HUES64 (cell line): ENCODE data around the gene EPB41L5.
"Not testable (repeated sequence)": the region's sequence is repeated elsewhere in the genome, so short reads cannot be mapped to it uniquely, and the experiment has no call there.

Source experiments
- H3K27ac ChIP-seq: 2 replicates; pipeline ENCODE4 v1.7.0; 2013; ENCODE audit warnings: low read depth, low read length, inconsistent platforms
- H3K27me3 ChIP-seq: 2 replicates; pipeline ENCODE4 v1.6.1; 2013; ENCODE audit warnings: mild to moderate bottlenecking, low read length; ENCODE audit not compliant: insufficient read depth
- H3K36me3 ChIP-seq: 2 replicates; pipeline ENCODE4 v1.6.1; 2013; ENCODE audit warnings: mild to moderate bottlenecking, low read length; ENCODE audit not compliant: insufficient read depth
- H3K4me1 ChIP-seq: 2 replicates; pipeline ENCODE4 v1.6.1; 2013; ENCODE audit warnings: mild to moderate bottlenecking, low read length, moderate library complexity; ENCODE audit not compliant: insufficient read depth
- H3K4me3 ChIP-seq: 2 replicates; pipeline ENCODE4 v1.5.1; 2013; ENCODE audit warnings: mild to moderate bottlenecking, low read length, moderate library complexity
- H3K9ac ChIP-seq: 2 replicates; pipeline ENCODE4 v1.6.1; 2013; ENCODE audit warnings: mild to moderate bottlenecking, low read depth, low read length
- H3K9me3 ChIP-seq: 2 replicates; pipeline ENCODE4 v1.6.1; 2013; ENCODE audit warnings: low read depth, low read length; ENCODE audit not compliant: insufficient read depth
- WGBS: fragments of 150-250, 120-280 bp; methylation state at CpG from one replicate; pipeline ENCODE4 v1.1.7; 2013; ENCODE audit warnings: missing lambda C conversion rate; 5-methylcytosine and 5-hydroxymethylcytosine counted together

Gene EPB41L5

GRCh38 chr2:120199817-120200459, 187.1 kb downstream of the EPB41L5 start:
- not testable (repeated sequence) for H3K9me3 ChIP-seq, H3K27ac ChIP-seq, H3K36me3 ChIP-seq, H3K27me3 ChIP-seq, H3K4me3 ChIP-seq, H3K4me1 ChIP-seq, H3K9ac ChIP-seq
- WGBS, result 95% methylated on average over 10 of the region's 10 CpGs

DNA sequence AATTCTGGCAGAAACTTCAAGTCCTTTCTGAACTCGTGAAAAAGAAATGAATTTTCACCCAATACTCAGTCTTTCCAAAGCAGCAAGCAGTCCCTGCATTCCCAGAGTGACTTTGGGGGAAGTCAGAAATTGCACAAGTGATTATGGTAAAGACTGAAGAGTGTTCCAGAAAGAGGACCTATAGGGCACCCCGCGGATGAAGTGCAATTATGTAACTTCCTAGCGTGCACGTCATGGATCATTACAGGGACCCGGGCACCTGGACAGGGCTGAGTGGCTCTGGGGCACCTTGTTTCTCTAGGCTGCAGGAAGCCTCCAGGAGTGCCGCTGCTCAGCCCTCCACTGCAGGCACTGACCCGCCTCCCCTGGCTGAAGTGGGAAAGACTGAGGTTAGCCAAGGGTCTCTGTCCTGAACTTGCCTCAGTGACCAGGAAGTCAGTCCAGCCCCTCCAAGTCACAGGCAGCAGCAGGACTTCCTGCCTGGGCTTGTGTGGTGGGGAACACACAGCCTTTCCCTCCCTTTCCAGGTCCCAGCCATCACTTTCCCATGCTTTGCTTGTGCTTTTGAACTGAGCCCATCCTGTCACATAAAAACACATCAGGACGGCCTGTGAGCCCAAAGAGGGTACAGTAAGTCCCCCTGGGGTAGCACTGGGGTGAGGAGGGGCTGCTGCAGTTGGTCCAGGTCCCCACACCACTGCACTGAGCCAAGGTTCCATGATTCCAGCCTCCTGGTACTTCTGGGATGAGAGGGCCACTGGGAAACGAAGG, 190.6 kb downstream of the EPB41L5 start:
- Histone ChIP-seq H3K27me3 (no peaks in the 10 kb centered on the region), H3K9me3 (0 out of 2 replicates have a peak, but pooled peaks cover under 1% of the 10 kb centered on the region), H3K4me1 (no peaks in the 10 kb centered on the region), H3K9ac (no peak overlapping the region), H3K27ac (no peak overlapping the region), H3K36me3 (no peaks in the 10 kb centered on the region), H3K4me3 (no peak overlapping the region)
- WGBS, result 90% methylated on average over 10 of the region's 10 CpGs

- Histone ChIP-seq H3K4me1 (no peaks in the 10 kb centered on the region), H3K4me3 (no peak overlapping the region), H3K9me3 (no peaks in the 10 kb centered on the region), H3K9ac (no peak overlapping the region), H3K36me3 (no peaks in the 10 kb centered on the region), H3K27me3 (no peaks in the 10 kb centered on the region), H3K27ac (no peak overlapping the region)
- 81% methylated on average over 5 of the region's 5 CpGs for WGBS
Observed at GRCh38 chr2:120204022-120204405, 191.1 kb downstream of the EPB41L5 start.

DNA sequence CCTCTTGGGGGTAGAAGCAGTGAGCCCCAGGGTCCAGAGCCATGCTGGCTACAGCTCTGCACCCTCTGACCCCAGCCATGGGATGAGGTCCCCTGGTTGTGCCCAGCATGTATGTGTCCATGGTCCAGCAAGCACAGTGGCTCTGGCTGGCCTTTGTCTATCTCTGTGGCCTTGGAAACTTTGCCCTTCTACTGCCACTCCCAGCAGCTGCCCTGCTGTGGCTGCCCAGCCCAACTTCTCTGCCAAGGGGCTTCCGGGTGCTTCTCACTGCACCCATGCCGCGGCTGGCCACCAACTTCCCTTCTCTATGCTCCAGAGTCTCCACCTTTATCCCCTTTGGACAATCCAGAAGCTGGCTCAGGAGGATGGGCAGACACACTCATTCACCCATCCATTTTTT, 191.5 kb downstream of the EPB41L5 start:
- Histone ChIP-seq H3K4me3 (no peak overlapping the region), H3K36me3 (no peaks in the 10 kb centered on the region), H3K4me1 (no peaks in the 10 kb centered on the region), H3K9ac (no peak overlapping the region), H3K27me3 (no peaks in the 10 kb centered on the region), H3K9me3 (no peaks in the 10 kb centered on the region), H3K27ac (no peak overlapping the region)
- WGBS, result 62% methylated on average over 3 of the region's 3 CpGs

DNA sequence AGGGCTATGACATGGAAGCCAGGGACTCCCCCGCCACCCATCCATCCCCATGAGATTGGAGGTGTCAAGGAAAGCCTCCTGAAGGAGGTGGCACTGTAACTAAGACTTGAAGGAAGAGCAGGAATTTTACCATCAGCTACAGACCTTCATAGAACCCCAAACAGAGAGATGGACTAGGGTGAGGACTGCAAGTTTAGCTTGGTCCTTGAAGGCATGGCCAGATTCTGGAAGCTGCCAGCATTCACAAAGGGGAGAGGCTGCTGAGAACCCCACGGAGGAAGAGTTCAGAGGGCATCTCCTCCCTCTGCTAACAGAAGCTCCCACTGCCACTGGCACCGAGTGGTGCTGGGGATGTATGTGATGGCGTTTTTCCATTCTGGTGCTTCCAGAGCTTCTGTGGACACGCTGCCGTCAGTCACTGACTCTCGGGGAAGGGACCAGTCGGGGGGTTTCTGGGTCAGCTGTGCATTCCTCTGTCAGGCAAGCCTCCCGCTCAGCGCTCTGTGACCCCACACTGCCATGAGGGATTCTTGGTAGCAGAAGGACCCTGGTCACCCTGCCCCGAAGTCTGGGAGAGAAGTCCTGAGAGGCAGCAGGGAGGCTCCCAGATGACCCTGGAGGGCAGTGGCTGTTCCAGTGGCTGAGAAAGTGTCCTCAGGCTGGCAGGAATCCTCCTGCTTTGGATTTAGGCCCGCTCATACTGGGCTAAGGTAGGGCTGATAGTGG, 192.2 kb downstream of the EPB41L5 start:
- no peak overlapping the region for H3K27ac ChIP-seq
- H3K27me3 ChIP-seq, result no peaks in the 10 kb centered on the region
- no peaks in the 10 kb centered on the region for H3K36me3 ChIP-seq
- H3K9ac ChIP-seq, result no peak overlapping the region
- no peak overlapping the region for H3K4me3 ChIP-seq
- H3K9me3 ChIP-seq, result no peaks in the 10 kb centered on the region
- H3K4me1 ChIP-seq, result no peaks in the 10 kb centered on the region
- 90% methylated on average over 11 of the region's 12 CpGs for WGBS

DNA sequence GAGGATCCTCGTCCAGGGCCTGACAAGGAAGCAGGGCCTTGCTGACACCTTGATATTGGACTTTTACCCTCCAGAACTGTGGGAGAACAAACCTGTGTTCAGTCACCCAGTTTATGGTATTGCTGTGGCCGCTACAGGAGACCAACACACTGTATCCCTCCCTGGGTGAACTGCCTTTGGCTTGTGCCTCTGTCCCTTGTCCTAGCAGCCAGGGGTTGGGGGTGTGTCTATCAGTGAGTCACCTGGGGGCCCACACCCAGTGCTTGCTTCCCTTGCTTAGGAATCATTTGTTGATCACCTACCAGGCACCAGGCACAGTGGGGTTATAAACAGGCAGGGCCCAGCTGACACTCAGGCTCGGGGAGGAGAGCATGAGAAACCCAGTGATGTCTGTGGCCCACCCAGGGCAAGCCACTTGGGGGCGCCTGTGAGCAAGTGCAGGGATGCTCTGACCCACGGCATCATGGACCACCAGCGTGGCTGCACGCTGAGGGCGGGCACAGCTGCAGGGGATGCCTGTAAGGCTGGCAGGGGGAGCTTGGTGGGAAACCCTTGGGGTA, 193.2 kb downstream of the EPB41L5 start:
- WGBS, result 61% methylated on average over 8 of the region's 8 CpGs
- H3K4me3 ChIP-seq, result no peak overlapping the region

DNA sequence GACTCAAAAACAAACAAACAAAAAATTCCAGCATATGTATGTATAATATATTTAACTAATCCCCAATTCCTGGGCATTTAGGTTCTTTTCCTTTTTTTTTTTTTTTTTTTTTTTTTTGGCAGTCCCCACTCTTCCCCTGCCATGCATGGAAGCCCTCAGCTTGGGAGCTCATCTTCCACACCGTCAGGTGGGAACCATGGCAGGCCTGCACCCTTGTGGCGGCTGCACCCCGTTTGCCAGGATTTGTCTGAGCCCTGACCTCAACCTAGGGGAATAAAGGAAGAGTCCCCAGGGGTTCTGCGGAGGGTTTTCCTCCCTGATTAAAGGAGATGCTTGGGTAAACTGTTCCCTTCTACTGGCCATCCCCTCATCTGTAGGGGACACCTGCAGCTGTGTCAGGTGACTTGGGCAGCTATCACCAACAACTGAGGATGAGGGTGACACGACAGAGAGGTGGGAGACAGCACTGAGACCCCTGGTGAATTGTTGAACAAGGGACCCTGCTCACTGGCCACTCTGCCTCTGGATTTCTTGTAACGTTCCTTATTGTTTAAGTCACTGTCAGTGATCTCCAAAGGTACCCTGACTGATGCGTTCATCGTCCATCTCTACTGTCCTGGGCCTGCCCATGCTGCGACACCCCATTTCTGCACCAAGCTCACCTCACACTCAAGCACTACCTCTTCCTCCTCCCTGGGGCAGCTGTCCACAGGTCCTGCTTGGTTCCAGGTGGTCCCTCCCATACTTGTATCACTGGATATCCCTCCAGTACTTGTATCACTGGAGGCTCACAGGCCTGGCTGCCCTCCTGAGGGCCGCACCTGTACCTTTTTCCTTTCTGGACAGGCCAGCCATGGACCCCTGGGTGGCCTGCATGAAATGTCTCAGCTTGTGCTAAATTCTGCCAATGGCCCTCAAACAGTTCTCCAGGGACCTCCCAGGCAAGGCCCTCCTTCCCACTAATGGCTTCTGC, 195.8 kb downstream of the EPB41L5 start:
- Histone ChIP-seq H3K27me3 (no peaks in the 10 kb centered on the region), H3K4me1 (no peaks in the 10 kb centered on the region), H3K9me3 (no peaks in the 10 kb centered on the region), H3K36me3 (no peaks in the 10 kb centered on the region), H3K9ac (no peak overlapping the region), H3K27ac (no peak overlapping the region), H3K4me3 (no peak overlapping the region)
- 92% methylated on average over 10 of the region's 10 CpGs for WGBS

More for the DNA sequence above, 193.2 kb downstream of the EPB41L5 start:
- no peaks in the 10 kb centered on the region for H3K36me3 ChIP-seq
- no peak overlapping the region for H3K27ac ChIP-seq
- H3K27me3 ChIP-seq, result no peaks in the 10 kb centered on the region
- H3K9me3 ChIP-seq, result no peaks in the 10 kb centered on the region
- no peaks in the 10 kb centered on the region for H3K4me1 ChIP-seq
- no peak overlapping the region for H3K9ac ChIP-seq

- Histone ChIP-seq H3K4me3 (no peak overlapping the region), H3K36me3 (no peaks in the 10 kb centered on the region), H3K4me1 (no peaks in the 10 kb centered on the region), H3K27me3 (no peaks in the 10 kb centered on the region), H3K9ac (no peak overlapping the region), H3K9me3 (no peaks in the 10 kb centered on the region), H3K27ac (no peak overlapping the region)
- WGBS, result 93% methylated on average over 12 of the region's 12 CpGs
Observed at GRCh38 chr2:120209427-120210269, 196.8 kb downstream of the EPB41L5 start.

DNA sequence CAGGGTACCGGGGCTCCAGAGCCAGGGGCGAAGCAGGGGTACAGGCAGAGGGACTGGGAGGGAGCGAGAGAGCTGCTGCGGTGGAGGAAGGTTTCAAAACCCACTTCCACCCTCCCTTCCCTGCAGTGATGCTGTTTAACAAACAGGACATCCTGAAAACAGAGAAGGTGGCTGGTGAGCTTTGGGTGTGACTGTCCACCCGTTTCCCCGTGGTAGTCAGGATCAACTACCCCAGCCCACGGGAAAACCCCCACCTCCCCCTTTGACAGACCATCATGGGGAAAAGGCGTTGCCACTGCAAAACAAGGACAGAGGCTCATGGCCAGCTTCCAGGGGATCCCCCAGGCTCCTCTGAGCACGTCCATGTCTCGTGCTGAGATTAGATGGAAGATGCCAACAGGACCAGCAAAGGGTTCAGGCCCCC, 197.4 kb downstream of the EPB41L5 start:
- Histone ChIP-seq H3K27ac (no peak overlapping the region), H3K27me3 (no peaks in the 10 kb centered on the region), H3K4me1 (no peaks in the 10 kb centered on the region), H3K9ac (no peak overlapping the region), H3K4me3 (no peak overlapping the region), H3K9me3 (no peaks in the 10 kb centered on the region), H3K36me3 (no peaks in the 10 kb centered on the region)
- 82% methylated on average over 8 of the region's 10 CpGs for WGBS

- Histone ChIP-seq H3K9me3 (peaks cover 8% of the 10 kb centered on the region), H3K27me3 (peaks cover 15% of the 10 kb centered on the region), H3K36me3 (peaks cover 12% of the 10 kb centered on the region), H3K9ac (no peak overlapping the region), H3K4me1 (no peaks in the 10 kb centered on the region), H3K27ac (no peak overlapping the region), H3K4me3 (no peak overlapping the region)
- 95% methylated on average over 5 of the region's 5 CpGs for WGBS
Observed at GRCh38 chr2:120218181-120218580, 205.3 kb downstream of the EPB41L5 start.
